ENCODE measurements around the gene S1PR4. TPM values are rescaled to one million over a fixed set of nuclear protein-coding genes. Genes with fewer than 3 reads are reported as not detected.

S1PR4 gene
- total RNA-seq, 1 donor from 2014 or later, result not detected

GRCh38 chr19:3178973-3179738 lies 587 bp downstream of the S1PR4 start:
- DNase-seq (ENCODE audit: low spot score in 2 of 2, unreplicated experiment in 2 of 2), result no peak
- H3K27ac Mint-ChIP-seq, result no peak overlapping the region
- no peaks in the 10 kb centered on the region for H3K4me1 Mint-ChIP-seq
- no peaks in the 10 kb centered on the region for H3K9me3 Mint-ChIP-seq
- H3K27me3 Mint-ChIP-seq (ENCODE audit: low read depth), result no peaks in the 10 kb centered on the region
- no peaks in the 10 kb centered on the region for H3K36me3 Mint-ChIP-seq
- H3K4me3 Mint-ChIP-seq, result no peak overlapping the region
- no peak for TF ChIP-seq CTCF (IDR thresholded peaks at IDR 0.05; ENCODE audit: unreplicated experiment)

GRCh38 chr19:3179739-3180293 lies 1.2 kb downstream of the S1PR4 start:
- Mint-ChIP-seq H3K27ac (no peak overlapping the region), H3K27me3 (ENCODE audit: low read depth) (no peaks in the 10 kb centered on the region), H3K36me3 (no peaks in the 10 kb centered on the region), H3K4me1 (no peaks in the 10 kb centered on the region), H3K4me3 (no peak overlapping the region), H3K9me3 (no peaks in the 10 kb centered on the region)
- DNase-seq (ENCODE audit: low spot score in 2 of 2, unreplicated experiment in 2 of 2), result no peak
- TF ChIP-seq CTCF (IDR thresholded peaks at IDR 0.05; ENCODE audit: unreplicated experiment), result no peak

DNA sequence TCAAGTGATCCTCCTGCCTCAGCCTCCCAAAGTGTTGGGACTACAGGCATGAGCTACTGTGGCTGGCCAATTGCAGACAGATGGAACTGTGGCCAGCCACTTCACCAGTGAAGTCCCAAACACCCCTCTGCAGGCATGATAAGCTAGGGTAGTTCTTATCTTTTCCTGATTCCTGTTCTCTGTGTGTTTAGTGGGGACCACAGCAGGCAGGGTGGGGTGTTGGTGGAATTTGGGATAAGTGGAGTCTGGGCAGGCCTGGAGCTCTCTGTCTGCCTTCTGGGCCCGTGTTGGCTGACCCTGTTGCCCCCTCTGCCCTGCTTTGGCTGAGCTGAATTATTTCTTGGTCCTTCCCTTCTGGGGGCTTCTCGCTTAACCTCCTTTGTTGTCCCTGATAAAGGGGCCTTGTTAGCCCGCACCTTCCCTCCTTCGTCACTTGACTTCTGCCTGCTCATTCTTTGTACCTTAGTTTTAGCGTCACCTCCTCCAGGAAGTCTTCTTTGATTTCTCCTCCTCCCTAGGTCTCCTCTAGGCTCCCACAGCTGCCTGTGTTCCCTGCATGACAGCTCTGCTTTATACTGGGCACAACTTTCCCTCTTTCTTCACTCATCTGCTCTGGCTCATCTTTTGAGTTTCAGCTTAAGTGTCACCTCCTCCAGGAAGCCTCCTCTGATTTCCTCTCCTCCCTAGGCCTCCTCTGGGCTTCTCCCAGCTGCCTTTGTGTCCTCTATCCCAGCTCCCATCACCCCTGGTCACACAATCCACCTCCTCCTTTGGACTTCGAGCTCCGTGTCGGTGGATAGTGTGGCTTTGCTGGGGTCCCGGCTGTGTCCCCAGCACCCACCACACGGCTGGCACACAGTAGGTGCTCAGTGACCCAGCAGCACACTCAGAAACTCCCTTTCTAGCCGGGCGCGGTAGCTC lies 5.4 kb downstream of the S1PR4 start:
- H3K4me3 Mint-ChIP-seq, result peak overlapping the region; percentile 99
- no peaks in the 10 kb centered on the region for H3K27me3 Mint-ChIP-seq (ENCODE audit: low read depth)
- peaks cover 9% of the 10 kb centered on the region for H3K4me1 Mint-ChIP-seq
- no peaks in the 10 kb centered on the region for H3K9me3 Mint-ChIP-seq
- H3K27ac Mint-ChIP-seq, result no peak overlapping the region
- TF ChIP-seq CTCF (IDR thresholded peaks at IDR 0.05; ENCODE audit: unreplicated experiment), result no peak
- no peak for DNase-seq (ENCODE audit: low spot score in 2 of 2, unreplicated experiment in 2 of 2)
- no peaks in the 10 kb centered on the region for H3K36me3 Mint-ChIP-seq

DNA sequence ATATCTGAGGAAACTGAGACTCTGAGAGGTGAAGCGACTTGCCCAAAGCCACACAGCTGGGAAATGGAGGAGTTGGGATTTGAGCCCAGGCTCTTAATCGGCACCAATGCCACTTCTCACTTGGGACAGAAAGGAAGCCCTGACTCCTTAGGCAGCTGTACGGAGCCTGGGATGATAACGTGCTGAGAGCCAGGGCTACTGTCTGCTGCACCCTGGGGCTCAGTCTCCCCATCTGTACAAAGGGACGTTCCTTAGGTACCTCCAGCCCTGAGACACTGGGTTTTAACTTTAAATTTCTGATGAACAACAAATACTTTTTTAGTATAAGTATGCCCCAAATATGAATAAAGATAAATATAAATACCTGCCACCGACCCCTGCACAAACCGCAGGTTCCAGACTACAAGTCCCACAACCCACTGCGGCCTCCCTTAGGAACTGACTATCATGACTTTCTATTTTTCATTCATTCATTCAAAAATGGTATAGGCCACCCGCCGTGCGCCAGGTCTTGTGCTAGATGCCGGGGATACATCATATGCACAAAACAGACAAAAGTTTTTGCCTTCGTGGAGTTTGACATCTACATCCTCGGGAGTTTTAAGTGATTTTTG lies 6.4 kb downstream of the S1PR4 start:
- no peaks in the 10 kb centered on the region for H3K27me3 Mint-ChIP-seq (ENCODE audit: low read depth)
- H3K27ac Mint-ChIP-seq, result peak overlapping the region; percentile 97
- no peak for TF ChIP-seq CTCF (IDR thresholded peaks at IDR 0.05; ENCODE audit: unreplicated experiment)
- DNase-seq (ENCODE audit: low spot score in 2 of 2, unreplicated experiment in 2 of 2), result no peak
- no peaks in the 10 kb centered on the region for H3K9me3 Mint-ChIP-seq
- no peaks in the 10 kb centered on the region for H3K36me3 Mint-ChIP-seq
- peaks cover 9% of the 10 kb centered on the region for H3K4me1 Mint-ChIP-seq
- H3K4me3 Mint-ChIP-seq, result peak overlapping the region; percentile 99

DNA sequence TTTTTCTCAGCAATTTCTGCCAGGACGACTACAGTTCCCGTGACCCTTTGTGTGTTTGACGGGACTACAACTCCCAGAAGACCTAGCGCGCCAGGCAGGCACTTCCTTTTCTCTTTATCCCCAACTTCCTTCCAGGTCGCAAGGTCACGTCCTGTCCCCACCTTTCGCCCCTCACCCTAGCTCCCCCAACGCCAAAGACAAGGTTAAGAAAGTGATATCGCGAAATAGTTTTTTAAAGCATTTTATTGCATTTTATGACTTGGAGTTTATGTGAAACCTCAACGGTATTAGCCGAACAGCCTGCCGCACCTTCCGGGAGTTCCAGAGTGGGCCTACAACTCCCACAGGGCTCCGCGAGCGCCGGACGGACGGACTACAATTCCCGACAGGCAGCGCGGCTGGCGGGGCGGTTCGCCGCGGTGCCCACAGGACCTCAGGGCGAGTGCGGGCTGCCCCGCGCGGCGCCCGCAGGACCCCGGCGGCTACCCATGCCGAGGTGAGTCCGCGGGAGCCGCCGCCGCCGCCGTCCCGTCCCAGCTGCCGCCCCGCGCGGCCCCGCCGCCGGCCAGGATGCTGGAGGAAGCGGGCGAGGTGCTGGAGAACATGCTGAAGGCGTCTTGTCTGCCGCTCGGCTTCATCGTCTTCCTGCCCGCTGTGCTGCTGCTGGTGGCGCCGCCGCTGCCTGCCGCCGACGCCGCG lies 7.0 kb downstream of the S1PR4 start, which contains the start of gene NCLN:
Gene NCLN, plus strand, starts transcription at position 470 of the 699 bp plus-strand sequence. Its CDS starts 101 bp downstream, at position 571.
- H3K4me3 Mint-ChIP-seq, result peak within 1 kb of the TSS; percentile 99
- H3K27ac Mint-ChIP-seq, result peak within 1 kb of the TSS; percentile 97
- H3K36me3 Mint-ChIP-seq, result no peaks in the 10 kb centered on the region
- peak; percentile 89 to 93 for DNase-seq (ENCODE audit: low spot score in 2 of 2, unreplicated experiment in 2 of 2)
- H3K4me1 Mint-ChIP-seq, result peaks cover 9% of the 10 kb centered on the region
- H3K9me3 Mint-ChIP-seq, result no peaks in the 10 kb centered on the region
- TF ChIP-seq CTCF (IDR thresholded peaks at IDR 0.05; ENCODE audit: unreplicated experiment), result no peak
- no peaks in the 10 kb centered on the region for H3K27me3 Mint-ChIP-seq (ENCODE audit: low read depth)
